Hepatic stellate cell (primary cell): ENCODE data around the gene UQCRQ.

Experiments
- DNase-seq: peaks from one replicate; pipeline ENCODE4 v3.0.0; 2011; ENCODE audit warnings: low spot score

The UQCRQ gene

DNA sequence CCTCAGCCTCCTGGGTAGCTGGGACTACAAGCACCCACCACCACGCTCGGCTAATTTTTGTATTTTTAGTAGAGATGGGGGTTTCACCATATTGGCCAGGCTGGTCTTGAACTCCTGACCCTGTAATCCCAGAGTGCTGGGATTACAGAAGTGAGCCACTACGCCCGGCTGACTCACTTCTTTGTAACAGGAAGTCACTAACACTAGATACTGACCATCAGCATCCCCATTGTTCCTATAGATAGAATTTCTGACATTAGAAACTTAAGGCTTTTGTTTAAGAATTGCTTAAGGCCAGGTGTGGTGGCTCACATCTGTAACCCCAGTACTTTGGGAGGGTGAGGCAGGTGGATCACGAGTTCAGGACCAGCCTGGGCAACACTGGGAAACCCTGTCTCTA, 49.2 kb downstream of the UQCRQ start:
- no peak for DNase-seq

DNA sequence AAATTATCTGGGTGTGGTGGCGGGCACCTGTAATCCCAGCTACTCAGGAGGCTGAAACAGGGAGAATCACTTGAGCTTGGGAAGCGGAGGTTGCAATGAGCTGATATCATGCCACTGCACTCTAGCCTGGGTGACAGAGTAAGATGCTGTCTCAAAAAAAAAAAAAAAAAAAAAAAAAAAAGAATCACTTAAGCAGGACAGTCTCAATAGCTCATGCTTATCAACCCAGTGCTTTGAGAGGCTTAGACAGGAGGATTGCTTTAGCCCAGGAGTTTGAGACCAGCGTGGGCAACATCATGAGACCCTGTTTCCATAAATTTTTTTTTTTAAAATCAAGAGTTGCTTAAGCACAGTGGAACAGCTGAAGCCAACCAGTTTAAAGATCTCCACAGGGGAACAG, 49.6 kb downstream of the UQCRQ start:
- no peak for DNase-seq
